OCI-LY3 (cell line): ENCODE measurements around the gene TMEM167A.

ENCODE experiments used
- CTCF ChIP-seq: fragments of 200-600, 300-600 bp; sonication (generic); IDR thresholded peaks from 2 replicates; pipeline ENCODE4 v1.5.1; 2014; ENCODE audit warnings: antibody characterized with exemption, low read length, low read depth
- EZH2phosphoT487 ChIP-seq: fragments of 200-600 bp; shearing (Covaris generic); IDR thresholded peaks from 2 replicates; pipeline ENCODE4 v1.6.1; 2018; ENCODE audit warnings: antibody characterized with exemption, mixed run types, low read depth

DNA sequence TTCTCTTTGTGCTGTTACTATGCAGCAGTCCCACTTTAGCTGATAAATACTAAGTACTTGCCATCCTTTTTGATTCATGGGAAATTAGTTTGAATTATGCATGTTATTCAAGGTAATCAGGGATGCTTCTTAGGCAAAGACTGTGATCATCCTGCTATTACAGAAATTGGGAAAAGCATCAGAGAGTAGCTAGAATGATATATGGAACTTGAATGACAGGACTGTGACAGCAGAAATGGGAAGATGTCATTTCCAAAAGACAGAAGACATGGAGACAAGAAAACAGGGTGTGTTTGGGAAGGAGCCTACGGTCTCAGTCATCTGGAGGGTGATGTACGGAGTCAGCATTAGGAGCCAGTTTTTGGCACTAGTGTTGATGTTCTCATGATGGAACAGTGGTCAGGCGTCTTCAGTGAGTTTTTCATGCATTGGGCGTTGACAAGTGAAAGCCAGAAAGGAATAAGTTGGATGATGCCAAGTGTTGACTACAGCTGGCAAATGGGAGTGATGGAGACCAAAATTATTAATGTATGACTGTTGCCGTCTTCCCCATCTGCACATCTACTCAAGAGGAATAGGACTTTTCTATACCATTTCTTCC is 70.4 kb downstream of the TMEM167A start:
- TF ChIP-seq CTCF (no peak), EZH2phosphoT487 (no peak)
